Duodenal mucosa (tissue), 2 donors: ENCODE results near the gene WBP4.

Experiments
- H3K27ac ChIP-seq: one replicate; pipeline ENCODE4 v1.7.0; 2013; ENCODE audit warnings: low read depth, low read length
- H3K27me3 ChIP-seq, 2 donors: one replicate each; pipeline ENCODE4 v1.7.0; 2013; ENCODE audit warnings: low read length in 2 of 2, control low read depth in 1 of 2; ENCODE audit not compliant: insufficient read depth in 2 of 2, control insufficient read depth in 1 of 2
- H3K36me3 ChIP-seq, 2 donors: one replicate each; pipeline ENCODE4 v1.7.0; 2013; ENCODE audit warnings: low read length in 2 of 2, control low read depth in 1 of 2; ENCODE audit not compliant: insufficient read depth in 2 of 2, control insufficient read depth in 1 of 2
- H3K4me1 ChIP-seq, 2 donors: one replicate each; pipeline ENCODE4 v1.7.0; 2013; ENCODE audit warnings: low read length in 2 of 2, control low read depth in 1 of 2; ENCODE audit not compliant: insufficient read depth in 2 of 2, control insufficient read depth in 1 of 2
- H3K4me3 ChIP-seq, 2 donors: one replicate each; pipeline ENCODE4 v1.7.0; 2013; ENCODE audit warnings: low read length in 2 of 2, low read depth in 1 of 2
- H3K9ac ChIP-seq, 2 donors: one replicate each; pipeline ENCODE4 v1.7.0; 2013; ENCODE audit warnings: low read length in 2 of 2, low read depth in 1 of 2
- H3K9me3 ChIP-seq, 2 donors: one replicate each; pipeline ENCODE4 v1.7.0; 2013; ENCODE audit warnings: low read length in 2 of 2, control low read depth in 1 of 2; ENCODE audit not compliant: control insufficient read depth in 1 of 2

WBP4 gene

GRCh38 chr13:41058295-41059070, 2.8 kb upstream of the WBP4 start:
- peak overlapping the region; percentile 13 to 97 for H3K9ac ChIP-seq
- peaks cover 49 to 59% of the 10 kb centered on the region in 2 donors for H3K4me1 ChIP-seq
- peak overlapping the region; percentile 83 to 96 for H3K4me3 ChIP-seq
- H3K27ac ChIP-seq, result no peak overlapping the region
- no peaks in the 10 kb centered on the region for H3K27me3 ChIP-seq
- H3K36me3 ChIP-seq, result no peaks in the 10 kb centered on the region
- H3K9me3 ChIP-seq, result no peaks in the 10 kb centered on the region

- H3K9me3 ChIP-seq, result no peaks in the 10 kb centered on the region
- peak overlapping the region; percentile 82 to 97 for H3K9ac ChIP-seq
- peaks cover 49 to 53% of the 10 kb centered on the region in 2 donors for H3K4me1 ChIP-seq
- peaks cover 0 to 5% of the 10 kb centered on the region in 2 donors for H3K36me3 ChIP-seq
- peak overlapping the region; percentile 83 to 96 for H3K4me3 ChIP-seq
- H3K27ac ChIP-seq, result peak overlapping the region; percentile 98
- no peaks in the 10 kb centered on the region for H3K27me3 ChIP-seq
These were observed 1.7 kb upstream of the WBP4 start for GRCh38 chr13:41059456-41060081.

GRCh38 chr13:41060082-41060723, 1.1 kb upstream of the WBP4 start:
- H3K4me1 ChIP-seq, result peaks cover 48 to 49% of the 10 kb centered on the region in 2 donors

GRCh38 chr13:41060724-41061074, 610 bp upstream of the WBP4 start:
- Histone ChIP-seq H3K4me1 (peaks cover 48 to 53% of the 10 kb centered on the region in 2 donors), H3K27ac (peak overlapping the region; percentile 98), H3K27me3 (no peaks in the 10 kb centered on the region), H3K4me3 (peak overlapping the region; percentile 83 to 96), H3K9ac (peak overlapping the region; percentile 82 to 97), H3K36me3 (peaks cover 4 to 6% of the 10 kb centered on the region in 2 donors), H3K9me3 (no peaks in the 10 kb centered on the region)

More at GRCh38 chr13:41060082-41060723, 1.1 kb upstream of the WBP4 start:
- H3K9ac ChIP-seq, result peak overlapping the region; percentile 82 to 97
- H3K27me3 ChIP-seq, result no peaks in the 10 kb centered on the region
- no peaks in the 10 kb centered on the region for H3K9me3 ChIP-seq
- H3K36me3 ChIP-seq, result peaks cover 0 to 5% of the 10 kb centered on the region in 2 donors
- peak overlapping the region; percentile 83 to 96 for H3K4me3 ChIP-seq
- peak overlapping the region; percentile 98 for H3K27ac ChIP-seq

- Histone ChIP-seq H3K9ac (peak overlapping the region; percentile 82 to 97), H3K27ac (peak overlapping the region; percentile 98), H3K36me3 (peaks cover 11 to 17% of the 10 kb centered on the region in 2 donors), H3K4me3 (peak overlapping the region; percentile 83 to 96), H3K4me1 (peaks cover 34 to 43% of the 10 kb centered on the region in 2 donors), H3K27me3 (no peaks in the 10 kb centered on the region), H3K9me3 (no peaks in the 10 kb centered on the region)
These were observed 867 bp downstream of the WBP4 start for GRCh38 chr13:41061914-41062837.

GRCh38 chr13:41064493-41064892, 3.2 kb downstream of the WBP4 start:
- no peaks in the 10 kb centered on the region for H3K9me3 ChIP-seq
- no peak overlapping the region for H3K9ac ChIP-seq
- no peaks in the 10 kb centered on the region for H3K27me3 ChIP-seq
- H3K27ac ChIP-seq, result no peak overlapping the region
- H3K4me1 ChIP-seq, result peaks cover 18 to 37% of the 10 kb centered on the region in 2 donors
- H3K36me3 ChIP-seq, result peaks cover 11 to 32% of the 10 kb centered on the region in 2 donors
- peak overlapping the region in 1 of 2 donors; percentile 16 for H3K4me3 ChIP-seq

GRCh38 chr13:41065078-41065477, 3.8 kb downstream of the WBP4 start:
- Histone ChIP-seq H3K36me3 (peaks cover 11 to 37% of the 10 kb centered on the region in 2 donors), H3K4me3 (no peak overlapping the region), H3K27ac (no peak overlapping the region), H3K9ac (no peak overlapping the region), H3K4me1 (peaks cover 19 to 37% of the 10 kb centered on the region in 2 donors), H3K27me3 (no peaks in the 10 kb centered on the region), H3K9me3 (no peaks in the 10 kb centered on the region)

- no peak overlapping the region for H3K4me3 ChIP-seq
- H3K9ac ChIP-seq, result no peak overlapping the region
- H3K9me3 ChIP-seq, result no peaks in the 10 kb centered on the region
- peaks cover 6 to 11% of the 10 kb centered on the region in 2 donors for H3K4me1 ChIP-seq
- H3K27ac ChIP-seq, result no peak overlapping the region
- no peaks in the 10 kb centered on the region for H3K27me3 ChIP-seq
- peaks cover 19 to 55% of the 10 kb centered on the region in 2 donors for H3K36me3 ChIP-seq
These were observed 13.2 kb downstream of the WBP4 start for GRCh38 chr13:41074523-41074922.

GRCh38 chr13:41075034-41075433, 13.7 kb downstream of the WBP4 start:
- no peak overlapping the region for H3K27ac ChIP-seq
- no peaks in the 10 kb centered on the region for H3K9me3 ChIP-seq
- H3K36me3 ChIP-seq, result peaks cover 19 to 51% of the 10 kb centered on the region in 2 donors
- H3K4me1 ChIP-seq, result peaks cover 5 to 11% of the 10 kb centered on the region in 2 donors
- no peak overlapping the region for H3K4me3 ChIP-seq
- no peak overlapping the region for H3K9ac ChIP-seq
- H3K27me3 ChIP-seq, result no peaks in the 10 kb centered on the region
